ENCODE measurements around the gene OVAAL.

DNA sequence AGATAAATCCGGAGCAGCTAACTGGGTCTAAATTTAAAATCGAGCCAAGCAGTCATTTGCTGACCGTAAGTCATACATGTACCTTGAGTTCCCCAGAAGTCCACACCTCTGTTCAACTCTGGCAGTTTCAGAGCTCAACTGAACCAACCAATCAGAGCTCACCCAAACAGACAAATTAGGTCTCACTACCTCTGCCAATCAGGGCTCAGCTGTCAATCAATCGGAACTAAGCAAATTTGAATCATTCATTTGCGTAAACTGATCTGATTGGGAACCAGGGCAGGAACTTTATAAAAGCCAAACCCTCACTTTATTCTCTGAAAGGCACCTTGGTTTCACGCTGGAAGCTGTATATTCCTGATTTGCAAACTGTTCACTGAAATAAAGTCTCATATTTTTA lies 45.2 kb upstream of the OVAAL start:
- TF ChIP-seq OSR1 (CRISPR knock-in tag; IDR thresholded peaks at IDR 0.05) = no peak
- no peak for TF ChIP-seq ZFP30 (CRISPR knock-in tag; IDR thresholded peaks at IDR 0.05)
- no peak for TF ChIP-seq ZFP3 (CRISPR knock-in tag; IDR thresholded peaks at IDR 0.05)
- no peak for TF ChIP-seq ZNF70 (CRISPR knock-in tag; IDR thresholded peaks at IDR 0.05)
- TF ChIP-seq ZNF565 (CRISPR knock-in tag; conservative IDR thresholded peaks at IDR 0.05; ENCODE audit: low read depth) = no peak
- TF ChIP-seq ARNTL (CRISPR knock-in tag; IDR thresholded peaks at IDR 0.05; ENCODE audit: borderline replicate concordance, low read depth) = no peak
- no peak for TF ChIP-seq TSHZ2 (CRISPR knock-in tag; IDR thresholded peaks at IDR 0.05)
- no peak for TF ChIP-seq RARB (CRISPR knock-in tag; IDR thresholded peaks at IDR 0.05)
- no peak for TF ChIP-seq TOX (CRISPR knock-in tag; IDR thresholded peaks at IDR 0.05; ENCODE audit: borderline replicate concordance)
- no peak for TF ChIP-seq ISL1 (CRISPR knock-in tag; IDR thresholded peaks at IDR 0.05)
- no peak for TF ChIP-seq SNAI2 (CRISPR knock-in tag; IDR thresholded peaks at IDR 0.05)
- no peak for TF ChIP-seq TCF4 (CRISPR knock-in tag; IDR thresholded peaks at IDR 0.05; ENCODE audit: borderline replicate concordance)
- no peak for TF ChIP-seq CSRNP3 (CRISPR knock-in tag; IDR thresholded peaks at IDR 0.05)

Measured in SK-N-SH treated with all-trans-retinoic acid at 6 μM for 48 hours (cell line).